Hair follicular keratinocyte (primary cell): ENCODE data around the gene METTL25B. TPM values are rescaled to one million over a fixed set of nuclear protein-coding genes. Genes with fewer than 3 reads are reported as not detected.

ENCODE experiments used
- total RNA-seq: library from RNA; depleted of rRNA; stranded (reverse); fragments of >200 nt; gene quantifications from 2 replicates; pipeline ENCODE4 v1.2.3, GENCODE V29; 2015

Gene METTL25B
- total RNA-seq: 8.8 and 18.8 TPM in 2 replicates

GRCh38 chr1:156727926-156728598, at the start of gene METTL25B:
Gene METTL25B (plus strand): TSS chr1:156728469. CDS start chr1:156729105, 636 bp downstream.

GRCh38 chr1:156705321-156705917, 22.9 kb upstream of the METTL25B start, which contains the start of gene CRABP2:
Gene CRABP2 (minus strand): TSS chr1:156705583. CDS start chr1:156705446, 137 bp downstream.

GRCh38 chr1:156728599-156729462, 562 bp downstream of the METTL25B start, which contains the start of gene ISG20L2:
Gene ISG20L2 (minus strand): TSS chr1:156728766. CDS start chr1:156727652, 1,114 bp downstream.

GRCh38 chr1:156740741-156741480, 12.6 kb downstream of the METTL25B start, which contains the start of gene MRPL24:
Gene MRPL24 (minus strand): TSS chr1:156741088. CDS start chr1:156738704, 2,384 bp downstream.

GRCh38 chr1:156751451-156751756, 23.1 kb downstream of the METTL25B start, which contains the start of gene HDGF:
Gene HDGF (minus strand): TSS chr1:156751675. CDS start chr1:156751429, 246 bp downstream.

GRCh38 chr1:156767101-156767878, 39.0 kb downstream of the METTL25B start, which contains the start of gene PRCC:
Gene PRCC (plus strand): TSS chr1:156767535. CDS start chr1:156767772, 237 bp downstream.

Other genes with a start within 250 kb of the METTL25B start
- gene MEF2D, start 227.7 kb upstream of the METTL25B start, total RNA-seq: 18.4 and 19.6 TPM in 2 replicates
- 13.4 and 25.3 TPM in 2 replicates for gene IQGAP3, start 155.9 kb upstream of the METTL25B start, total RNA-seq
- gene TTC24, start 148.7 kb upstream of the METTL25B start, total RNA-seq: not detected in 2 replicates
- 125 and 129 TPM in 2 replicates for gene NAXE, start 136.7 kb upstream of the METTL25B start, total RNA-seq
- gene GPATCH4, start 127.0 kb upstream of the METTL25B start, total RNA-seq: 14.5 and 18.7 TPM in 2 replicates
- not detected in 2 replicates for gene HAPLN2, start 109.1 kb upstream of the METTL25B start, total RNA-seq
- 0.08 TPM in 1 of 2 replicates, not detected in the other for gene BCAN, start 86.4 kb upstream of the METTL25B start, total RNA-seq
- gene NES, start 51.1 kb upstream of the METTL25B start, total RNA-seq: 0.31 and 0.57 TPM in 2 replicates
- 7.6 and 15.5 TPM in 2 replicates for gene CRABP2, start 22.9 kb upstream of the METTL25B start, total RNA-seq
- gene ISG20L2, start 297 bp downstream of the METTL25B start, total RNA-seq: 19.6 and 23.6 TPM in 2 replicates
- 65.7 and 92.9 TPM in 2 replicates for gene MRPL24, start 12.6 kb downstream of the METTL25B start, total RNA-seq
- gene HDGF, start 23.2 kb downstream of the METTL25B start, total RNA-seq: 354 and 403 TPM in 2 replicates
- gene PRCC, start 39.1 kb downstream of the METTL25B start, total RNA-seq: 39.3 and 43.1 TPM in 2 replicates
- gene SH2D2A, start 88.4 kb downstream of the METTL25B start, total RNA-seq: 10.5 and 12.8 TPM in 2 replicates
- not detected in 2 replicates for gene INSRR, start 130.6 kb downstream of the METTL25B start, total RNA-seq
- under 0.01 and 0.08 TPM in 2 replicates for gene NTRK1, start 132.4 kb downstream of the METTL25B start, total RNA-seq
- 4.0 and 6.7 TPM in 2 replicates for gene PEAR1, start 165.2 kb downstream of the METTL25B start, total RNA-seq
- not detected in 2 replicates for gene LRRC71, start 192.2 kb downstream of the METTL25B start, total RNA-seq